WERI-Rb-1 (cell line): ENCODE measurements around the gene SLC22A4.

Source experiments
- DNase-seq: peaks from one replicate; pipeline ENCODE4 v3.0.0-alpha.2; 2020
- H3K27ac ChIP-seq: fragments of 250-450 bp; sonication (Bioruptor Pico); 2 replicates; pipeline ENCODE4 v1.5.1; 2020; ENCODE audit warnings: mild to moderate bottlenecking, moderate library complexity
- H3K27me3 ChIP-seq: fragments of 250-450 bp; sonication (Bioruptor Pico); 2 replicates; pipeline ENCODE4 v1.5.1; 2021; ENCODE audit warnings: mild to moderate bottlenecking, low read depth, moderate library complexity; ENCODE audit not compliant: insufficient read depth, severe bottlenecking
- H3K36me3 ChIP-seq: fragments of 250-450 bp; sonication (Bioruptor Pico); 2 replicates; pipeline ENCODE4 v1.5.1; 2020; ENCODE audit warnings: mild to moderate bottlenecking, moderate library complexity
- H3K4me3 ChIP-seq: 2 replicates; pipeline ENCODE4 v1.5.1; 2011; ENCODE audit warnings: low read depth, mild to moderate bottlenecking, control low read depth, low read length
- H3K9me3 ChIP-seq: fragments of 250-450 bp; sonication (Bioruptor Pico); 2 replicates; pipeline ENCODE4 v1.5.1; 2021; ENCODE audit warnings: mild to moderate bottlenecking, moderate library complexity; ENCODE audit not compliant: severe bottlenecking
- CTCF ChIP-seq: IDR thresholded peaks from 2 replicates; pipeline ENCODE4 v1.5.1; 2011; ENCODE audit warnings: low read depth, mild to moderate bottlenecking, control low read depth, inconsistent platforms, low read length

SLC22A4 gene

DNA sequence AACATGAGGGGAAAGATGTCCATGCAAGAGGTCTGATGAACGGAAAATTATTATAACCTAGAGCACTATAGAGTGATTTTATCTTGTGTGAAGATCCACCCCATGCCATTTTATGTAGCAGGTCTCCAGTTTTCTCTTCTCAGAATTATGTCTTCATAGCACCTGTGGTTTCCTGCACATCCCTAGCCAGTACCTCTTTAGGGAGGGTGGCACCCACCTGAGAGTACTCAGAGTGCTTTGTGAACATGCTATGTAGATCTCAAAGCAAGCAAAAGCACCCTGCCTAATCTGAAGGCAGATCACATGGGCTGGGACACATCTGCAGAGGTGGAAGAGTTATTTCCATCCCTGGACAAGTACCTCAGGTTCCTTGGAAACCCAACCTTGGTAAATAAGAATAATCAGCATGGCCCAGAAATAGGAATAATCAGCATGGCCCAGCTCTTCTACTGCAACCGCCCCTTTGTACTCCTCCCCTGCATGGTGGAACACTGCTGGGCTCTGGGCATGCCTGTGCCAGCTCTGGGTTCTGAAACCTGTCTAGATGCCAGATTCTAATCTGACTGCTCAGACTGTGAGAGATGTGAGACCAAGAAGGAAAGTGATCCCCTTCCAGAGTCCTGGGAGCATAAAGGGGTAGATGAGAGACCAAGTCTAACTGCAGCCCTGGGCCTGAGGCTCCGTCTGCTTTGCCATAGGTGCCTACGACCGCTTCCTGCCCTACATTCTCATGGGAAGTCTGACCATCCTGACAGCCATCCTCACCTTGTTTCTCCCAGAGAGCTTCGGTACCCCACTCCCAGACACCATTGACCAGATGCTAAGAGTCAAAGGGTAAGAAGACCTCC lies 99.0 kb downstream of the SLC22A4 start:
- Histone ChIP-seq H3K27me3 (no peaks in the 10 kb centered on the region), H3K4me3 (no peak overlapping the region), H3K36me3 (peaks cover 6% of the 10 kb centered on the region), H3K27ac (no peak overlapping the region), H3K9me3 (no peaks in the 10 kb centered on the region)
- DNase-seq: no peak
- no peak for TF ChIP-seq CTCF
